Prostate gland (tissue), 2 donors: Measurements from ENCODE around the gene SIX5.

ENCODE experiments used
- POLR2AphosphoS5 ChIP-seq: sonication (generic); formaldehyde crosslinking; IDR thresholded peaks from one replicate; pipeline ENCODE4 v1.6.1; 2017; ENCODE audit warnings: antibody characterized with exemption
- TF ChIP-seq, protein P1 (sequence below), 4 experiments: fragments of 200-600 bp in 2 of 4; fragments of 450-650 bp in 2 of 4; sonication (generic) in 2 of 4; IDR thresholded peaks; 1 replicate in 3 of 4; 2 replicates in 1 of 4; pipeline ENCODE4 v1.5.1; 2016 to 2019; ENCODE audit warnings: antibody characterized with exemption in 4 of 4, mild to moderate bottlenecking in 2 of 4, moderate library complexity in 2 of 4

DNA sequence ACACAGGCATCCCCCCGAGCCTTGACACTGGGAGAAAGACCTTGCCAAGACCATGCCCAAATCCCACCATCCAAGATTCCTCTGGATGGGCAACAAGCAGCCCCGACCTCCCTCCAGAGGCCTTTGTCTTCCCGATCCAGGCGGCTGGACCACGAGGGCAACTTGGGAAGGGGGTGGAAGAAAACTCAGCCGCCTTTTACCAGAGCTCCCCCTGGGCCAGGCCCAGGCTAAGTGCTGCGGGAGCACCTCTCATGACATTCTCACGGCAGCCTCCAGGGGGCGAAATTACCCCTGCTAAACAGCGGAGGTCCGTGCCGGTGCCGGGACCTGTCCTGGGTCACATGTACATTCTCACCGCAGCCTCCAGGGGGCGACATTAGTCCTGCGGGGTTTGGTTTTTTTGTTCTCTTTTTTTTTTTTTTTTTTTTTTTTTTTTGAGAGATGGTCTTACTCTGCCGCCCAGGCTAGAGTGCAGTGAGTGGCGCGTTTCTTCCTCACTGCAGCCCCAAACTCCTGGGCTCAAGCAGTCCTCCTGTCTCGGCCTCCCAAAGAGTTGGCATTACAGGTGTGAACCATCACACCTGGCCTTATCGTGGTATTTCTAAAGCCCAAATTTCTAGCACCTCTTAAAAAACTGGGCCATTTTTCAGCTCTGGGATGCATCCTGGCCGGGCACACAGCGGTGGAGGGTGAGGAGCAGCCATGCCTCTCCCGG is 48.1 kb upstream of the SIX5 start:
- peak; percentile 82 for TF ChIP-seq POLR2AphosphoS5
- TF ChIP-seq, protein P1, sequence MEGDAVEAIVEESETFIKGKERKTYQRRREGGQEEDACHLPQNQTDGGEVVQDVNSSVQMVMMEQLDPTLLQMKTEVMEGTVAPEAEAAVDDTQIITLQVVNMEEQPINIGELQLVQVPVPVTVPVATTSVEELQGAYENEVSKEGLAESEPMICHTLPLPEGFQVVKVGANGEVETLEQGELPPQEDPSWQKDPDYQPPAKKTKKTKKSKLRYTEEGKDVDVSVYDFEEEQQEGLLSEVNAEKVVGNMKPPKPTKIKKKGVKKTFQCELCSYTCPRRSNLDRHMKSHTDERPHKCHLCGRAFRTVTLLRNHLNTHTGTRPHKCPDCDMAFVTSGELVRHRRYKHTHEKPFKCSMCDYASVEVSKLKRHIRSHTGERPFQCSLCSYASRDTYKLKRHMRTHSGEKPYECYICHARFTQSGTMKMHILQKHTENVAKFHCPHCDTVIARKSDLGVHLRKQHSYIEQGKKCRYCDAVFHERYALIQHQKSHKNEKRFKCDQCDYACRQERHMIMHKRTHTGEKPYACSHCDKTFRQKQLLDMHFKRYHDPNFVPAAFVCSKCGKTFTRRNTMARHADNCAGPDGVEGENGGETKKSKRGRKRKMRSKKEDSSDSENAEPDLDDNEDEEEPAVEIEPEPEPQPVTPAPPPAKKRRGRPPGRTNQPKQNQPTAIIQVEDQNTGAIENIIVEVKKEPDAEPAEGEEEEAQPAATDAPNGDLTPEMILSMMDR (IDR thresholded peaks at IDR 0.05), result peak; percentile 91 to 97 (median 94)
